Prostate gland (tissue), 2 donors: ENCODE measurements around the gene MRFAP1. TPM values are rescaled to one million over a fixed set of nuclear protein-coding genes. Genes with fewer than 3 reads are reported as not detected.
A peak's percentile ranks its signal among the peaks of the same experiment; 100 is the strongest.

Source experiments
- DNase-seq: peaks from one replicate; pipeline ENCODE4 v3.0.0-alpha.2; 2019; ENCODE audit warnings: low spot score
- H3K27ac ChIP-seq, 2 donors: fragments of 200-600 bp; sonication (generic); 2 replicates each; pipeline ENCODE4 v1.5.1; 2017 to 2019
- H3K27me3 ChIP-seq: fragments of 200-600 bp; sonication (generic); replicated peaks from 2 replicates; pipeline ENCODE4 v1.5.1; 2019; ENCODE audit not compliant: insufficient read depth
- H3K36me3 ChIP-seq, 2 donors: fragments of 200-600 bp; sonication (generic); 1 replicate in 1 of 2; 2 replicates in 1 of 2; pipeline versions ENCODE4 v1.5.1 to v1.8.1; 2017 to 2019
- H3K4me1 ChIP-seq: fragments of 200-600 bp; sonication (generic); replicated peaks from 2 replicates; pipeline ENCODE4 v1.5.1; 2019
- H3K4me3 ChIP-seq, 2 donors: fragments of 200-600 bp; sonication (generic); 2 replicates each; pipeline ENCODE4 v1.5.1; 2017 to 2019
- H3K9me3 ChIP-seq: fragments of 200-600 bp; sonication (generic); 2 replicates; pipeline ENCODE4 v1.5.1; 2017
- CTCF ChIP-seq, 4 experiments: fragments of 200-600 bp in 2 of 4; fragments of 450-650 bp in 2 of 4; sonication (generic) in 2 of 4; IDR thresholded peaks; 1 replicate in 3 of 4; 2 replicates in 1 of 4; pipeline ENCODE4 v1.5.1; 2016 to 2019; ENCODE audit warnings: antibody characterized with exemption in 4 of 4, mild to moderate bottlenecking in 2 of 4, moderate library complexity in 2 of 4
- POLR2A ChIP-seq: fragments of 450-650 bp; IDR thresholded peaks from one replicate; pipeline ENCODE4 v1.6.1; 2016; ENCODE audit warnings: antibody characterized with exemption, mild to moderate bottlenecking
- POLR2AphosphoS5 ChIP-seq: sonication (generic); formaldehyde crosslinking; IDR thresholded peaks from one replicate; pipeline ENCODE4 v1.6.1; 2017; ENCODE audit warnings: antibody characterized with exemption
- WGBS: methylation state at CpG from one replicate; pipeline ENCODE4 v1.1.5; 2018; 5-methylcytosine and 5-hydroxymethylcytosine counted together
- intact Hi-C: fragments of 100-400 bp; cut with DNase I; formaldehyde crosslinking; loops from one replicate; pipeline ENCODE4 v1.14.2; 2022
- total RNA-seq, 2 donors: library from RNA; depleted of rRNA; stranded (reverse); fragments of >200 nt; gene quantifications; one replicate each; pipeline ENCODE4 v1.1.0, GENCODE V29; 2016

Gene MRFAP1
- total RNA-seq, 2 donors from 2014 or later, result 256 to 298 TPM

DNA sequence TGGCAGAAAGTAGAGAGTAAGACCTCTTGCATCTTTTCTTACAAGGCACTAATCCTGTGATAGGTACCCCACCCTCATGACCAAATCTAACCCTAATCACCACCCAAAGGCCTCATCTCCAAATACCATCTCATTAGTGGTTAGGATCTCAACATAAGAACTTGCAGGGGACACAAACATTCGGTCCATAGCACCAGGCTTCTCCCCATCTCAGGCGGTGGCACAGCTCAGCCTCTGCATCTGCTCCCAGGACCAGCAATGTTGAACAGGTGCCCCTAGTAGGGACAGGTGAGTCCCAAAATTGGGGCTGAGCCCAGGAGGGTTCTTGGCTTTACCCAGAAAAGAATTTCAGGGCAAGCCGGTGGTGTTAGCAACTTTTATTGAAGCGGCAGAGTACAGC is 8.4 kb upstream of the MRFAP1 start:
- WGBS, result 94% methylated on average over 4 of the region's 4 CpGs
- Histone ChIP-seq H3K4me1 (no peaks in the 10 kb centered on the region), H3K4me3 (no peak overlapping the region), H3K9me3 (no peaks in the 10 kb centered on the region), H3K27me3 (no peaks in the 10 kb centered on the region), H3K27ac (peak overlapping the region; percentile 64), H3K36me3 (no peaks in the 10 kb centered on the region)
- no peak for DNase-seq
- intact Hi-C loops, result no loop called here
- TF ChIP-seq POLR2A (no peak), POLR2AphosphoS5 (no peak), CTCF (IDR thresholded peaks at IDR 0.05) (no peak)

DNA sequence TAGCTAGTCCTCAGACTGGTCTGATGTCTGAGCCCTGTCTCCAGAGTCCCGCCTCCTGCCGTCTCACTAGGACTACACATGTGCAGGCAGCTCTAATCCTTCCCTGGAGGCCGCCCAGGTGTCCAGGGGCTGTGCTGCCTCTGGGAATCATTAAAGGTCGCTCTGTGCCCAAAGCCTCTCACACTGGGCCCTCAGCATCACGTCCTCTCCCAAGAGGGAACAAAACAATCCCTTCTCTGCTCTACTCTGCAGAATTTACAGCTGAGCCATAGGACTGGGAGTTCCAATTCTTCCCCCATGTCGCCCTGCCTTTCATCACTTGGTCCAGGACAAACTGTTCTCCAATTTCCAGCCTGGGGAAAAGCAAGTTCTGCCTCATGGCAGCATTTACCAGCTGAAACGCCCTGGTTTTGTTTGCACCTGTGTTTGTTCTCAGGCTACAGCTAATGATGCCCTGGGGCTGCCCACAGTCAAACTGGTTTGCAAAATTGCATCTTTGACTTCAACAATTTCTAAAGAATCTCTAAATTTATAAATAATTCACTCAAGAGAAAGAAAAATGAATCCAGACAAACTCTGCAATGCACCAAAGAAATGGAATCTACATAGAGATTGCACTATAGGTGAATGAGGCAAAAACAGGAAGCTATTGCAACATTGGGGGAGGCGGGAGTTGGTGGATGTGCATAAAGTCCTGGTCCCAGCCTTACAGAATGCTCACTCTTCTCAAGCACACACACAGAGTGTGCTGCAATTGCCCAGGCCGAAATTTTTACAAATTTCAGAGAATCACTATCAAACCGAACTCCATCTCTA is 7.2 kb upstream of the MRFAP1 start:
- whole genome bisulfite sequencing, result 36% methylated on average over 10 of the region's 10 CpGs
- TF ChIP-seq POLR2AphosphoS5, result peak; percentile 53
- TF ChIP-seq CTCF (IDR thresholded peaks at IDR 0.05), result no peak
- no peak for TF ChIP-seq POLR2A
- H3K9me3 ChIP-seq, result no peaks in the 10 kb centered on the region
- H3K27me3 ChIP-seq, result no peaks in the 10 kb centered on the region
- no peaks in the 10 kb centered on the region for H3K36me3 ChIP-seq
- H3K4me3 ChIP-seq, result no peak overlapping the region
- peak; percentile 50 for DNase-seq
- H3K27ac ChIP-seq, result peak overlapping the region; percentile 64
- H3K4me1 ChIP-seq, result no peaks in the 10 kb centered on the region
- intact Hi-C loops, result no loop called here

DNA sequence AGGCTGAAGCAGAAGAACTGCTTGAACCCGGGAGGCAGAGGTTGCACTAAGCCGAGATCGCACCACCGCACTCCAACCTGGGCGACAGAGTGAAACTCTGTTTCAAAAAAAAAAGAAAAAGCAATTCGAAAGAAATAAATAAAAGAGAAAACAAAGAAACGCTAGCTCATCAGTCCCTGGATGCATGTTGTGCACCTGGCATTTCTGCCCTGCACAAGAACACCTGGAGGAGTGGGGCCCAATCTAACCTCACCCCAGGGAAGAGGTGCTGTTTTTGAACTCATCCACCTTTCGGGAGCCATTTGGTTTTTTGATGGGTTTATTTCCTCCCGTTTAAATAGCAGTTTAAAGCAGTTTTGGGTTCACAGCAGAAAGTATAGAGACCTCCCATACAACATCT is 5.7 kb upstream of the MRFAP1 start:
- no peak overlapping the region for H3K4me3 ChIP-seq
- H3K4me1 ChIP-seq, result no peaks in the 10 kb centered on the region
- H3K27me3 ChIP-seq, result no peaks in the 10 kb centered on the region
- DNase-seq, result no peak
- no peaks in the 10 kb centered on the region for H3K9me3 ChIP-seq
- TF ChIP-seq POLR2A (no peak), CTCF (IDR thresholded peaks at IDR 0.05) (no peak), POLR2AphosphoS5 (no peak)
- intact Hi-C loops, result no loop called here
- no peak overlapping the region for H3K27ac ChIP-seq
- 98% methylated on average over 9 of the region's 9 CpGs for WGBS
- H3K36me3 ChIP-seq, result no peaks in the 10 kb centered on the region

GRCh38 chr4:6639137-6639680 is 1.3 kb upstream of the MRFAP1 start:
- no peak overlapping the region for H3K27ac ChIP-seq
- TF ChIP-seq CTCF (IDR thresholded peaks at IDR 0.05) (no peak), POLR2AphosphoS5 (no peak), POLR2A (no peak)
- H3K4me3 ChIP-seq, result no peak overlapping the region
- intact Hi-C loops, result no loop called here
- 92% methylated on average over 14 of the region's 14 CpGs for WGBS
- peaks cover 9% of the 10 kb centered on the region for H3K4me1 ChIP-seq
- no peaks in the 10 kb centered on the region for H3K27me3 ChIP-seq
- no peak for DNase-seq
- H3K9me3 ChIP-seq, result no peaks in the 10 kb centered on the region
- H3K36me3 ChIP-seq, result no peaks in the 10 kb centered on the region
